HG02759 (cell line): Measurements from ENCODE around the gene FER1L5.

Experiments used
- ATAC-seq: cut with Tn5 transposase; IDR thresholded peaks from one replicate; pipeline ENCODE4 v1.9.1; 2021; ENCODE audit warnings: mild to moderate bottlenecking, moderate library complexity; ENCODE audit not compliant: unreplicated experiment

FER1L5 gene

DNA sequence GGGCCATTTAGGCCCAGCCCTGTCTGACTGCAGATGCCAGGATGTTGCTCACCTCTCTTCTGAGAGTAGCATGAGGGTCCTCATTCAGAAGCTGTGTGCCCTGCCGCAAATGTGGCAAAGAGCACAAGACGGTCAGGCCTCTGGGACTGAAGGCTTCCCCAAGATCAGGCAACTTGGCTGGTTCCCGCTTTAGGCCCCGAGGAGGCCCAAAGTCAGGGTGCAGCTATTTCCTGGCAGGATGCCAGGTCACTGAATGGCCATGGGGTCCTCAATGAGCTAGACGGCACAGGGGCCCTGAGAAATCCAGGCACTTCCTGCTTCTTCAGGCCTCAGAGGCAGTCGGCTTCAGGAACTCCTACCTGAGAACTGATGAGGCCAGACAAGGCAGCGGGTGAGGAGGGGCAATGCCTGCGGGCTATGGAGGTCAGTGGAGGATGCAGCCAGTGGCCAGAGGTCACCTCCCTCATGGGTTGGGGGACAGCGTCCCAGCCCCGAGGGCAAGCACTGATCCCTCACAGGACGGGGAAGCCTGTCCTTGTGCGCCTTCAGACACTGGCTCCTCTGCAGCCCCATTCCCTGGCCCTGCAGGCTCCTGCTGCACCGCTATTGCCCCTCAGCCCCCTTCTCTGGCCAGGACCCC, 52.4 kb downstream of the FER1L5 start:
- no peak for ATAC-seq

DNA sequence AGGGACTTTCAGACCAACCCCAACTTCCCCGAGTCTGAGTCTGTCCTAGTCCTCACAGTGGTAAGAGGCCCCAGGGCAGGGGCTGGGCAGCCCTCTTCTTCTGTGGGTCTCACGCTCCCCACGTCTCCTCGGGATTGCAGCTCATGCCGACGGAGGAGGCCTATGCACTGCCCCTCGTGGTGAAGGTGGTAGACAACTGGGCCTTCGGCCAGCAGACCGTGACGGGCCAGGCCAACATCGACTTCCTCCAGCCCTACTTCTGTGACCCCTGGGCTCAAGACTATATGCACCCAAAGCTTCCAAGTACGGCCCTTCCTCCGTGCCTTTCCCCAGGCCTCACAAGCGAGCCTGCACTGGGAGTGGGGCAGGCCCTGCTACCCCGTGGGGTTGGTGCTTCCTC, 53.0 kb downstream of the FER1L5 start:
- no peak for ATAC-seq

DNA sequence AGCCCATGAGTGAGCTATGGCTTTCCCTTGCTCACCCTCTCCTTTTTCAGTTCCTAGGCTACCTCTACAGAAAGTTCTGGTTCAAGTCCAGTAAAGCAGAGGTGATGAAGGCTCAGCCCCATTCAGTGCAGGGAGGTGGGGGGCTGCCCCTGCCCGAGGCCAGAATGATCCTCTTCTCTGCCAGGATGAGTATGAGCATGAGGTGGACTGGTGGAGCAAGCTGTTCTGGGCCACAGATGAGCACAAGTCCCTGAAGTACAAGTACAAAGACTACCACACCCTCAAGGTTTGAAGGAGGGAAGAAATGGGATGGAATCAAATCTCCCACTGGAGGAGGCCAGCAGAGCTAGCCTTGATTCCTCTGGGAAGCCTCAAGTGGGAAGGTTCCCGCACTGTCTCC, 54.9 kb downstream of the FER1L5 start:
- no peak for ATAC-seq

DNA sequence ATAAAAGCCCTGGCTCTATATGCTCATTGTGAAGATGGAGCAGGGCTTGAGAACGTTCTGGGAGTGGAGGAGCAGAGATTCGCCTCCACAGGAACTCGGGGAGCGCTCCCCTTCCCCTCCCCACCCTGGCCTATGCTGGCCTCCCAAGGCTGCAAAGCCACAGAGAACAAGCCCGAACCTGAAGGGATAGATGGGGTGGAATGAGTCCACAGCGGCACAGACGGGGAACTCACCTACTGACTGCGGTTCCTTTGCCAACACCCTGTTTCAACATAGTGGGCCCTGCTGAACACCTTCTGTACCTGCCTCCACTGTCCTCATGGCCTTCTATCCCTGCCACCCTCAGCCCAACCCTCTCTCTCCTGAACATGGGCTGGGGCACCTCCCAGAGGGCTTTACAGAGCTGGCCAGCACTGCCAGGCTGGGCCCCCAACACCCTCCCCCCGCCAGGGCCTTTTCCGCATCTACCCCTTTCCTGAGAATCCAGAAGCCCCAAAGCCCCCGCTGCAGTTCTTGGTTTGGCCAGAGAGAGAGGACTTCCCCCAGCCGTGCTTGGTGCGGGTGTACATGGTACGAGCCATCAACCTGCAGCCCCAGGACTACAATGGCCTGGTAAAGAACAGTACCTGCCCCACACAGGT, 55.8 kb downstream of the FER1L5 start:
- ATAC-seq: no peak

DNA sequence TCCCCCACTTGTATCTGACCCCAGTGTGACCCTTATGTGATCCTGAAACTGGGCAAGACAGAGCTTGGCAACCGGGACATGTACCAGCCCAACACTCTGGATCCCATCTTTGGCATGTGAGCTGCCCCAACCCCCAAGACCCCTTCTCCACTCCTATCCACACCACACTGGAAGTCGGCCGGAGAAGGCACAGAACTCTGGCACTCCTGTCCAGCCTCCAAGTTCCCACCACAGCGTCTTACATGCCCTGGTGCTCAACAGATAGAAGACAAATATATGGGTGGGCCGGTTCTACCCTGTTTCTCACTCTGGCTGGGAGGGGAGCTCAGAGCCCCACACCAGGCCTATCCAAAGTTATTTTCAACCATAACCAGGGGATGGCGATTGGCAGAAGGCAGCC, 56.5 kb downstream of the FER1L5 start:
- ATAC-seq: no peak

DNA sequence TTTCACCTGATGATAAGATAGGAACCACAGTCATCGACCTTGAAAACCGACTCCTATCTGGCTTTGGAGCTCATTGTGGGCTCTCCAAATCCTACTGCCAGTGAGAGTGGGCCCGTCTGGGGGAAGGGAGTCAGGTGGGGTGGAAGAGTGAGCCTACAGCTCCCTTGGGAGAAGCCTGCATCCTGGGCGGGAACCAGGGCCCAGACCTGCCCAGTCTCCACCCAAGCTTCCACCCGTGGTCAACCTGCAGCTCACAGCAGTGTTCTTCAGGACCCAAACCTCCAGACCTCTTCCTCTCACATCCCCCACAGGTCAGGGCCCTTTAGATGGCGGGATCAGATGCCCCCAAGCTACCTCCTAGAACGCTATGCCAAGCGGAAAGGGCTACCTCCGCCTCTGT, 57.1 kb downstream of the FER1L5 start:
- no peak for ATAC-seq

DNA sequence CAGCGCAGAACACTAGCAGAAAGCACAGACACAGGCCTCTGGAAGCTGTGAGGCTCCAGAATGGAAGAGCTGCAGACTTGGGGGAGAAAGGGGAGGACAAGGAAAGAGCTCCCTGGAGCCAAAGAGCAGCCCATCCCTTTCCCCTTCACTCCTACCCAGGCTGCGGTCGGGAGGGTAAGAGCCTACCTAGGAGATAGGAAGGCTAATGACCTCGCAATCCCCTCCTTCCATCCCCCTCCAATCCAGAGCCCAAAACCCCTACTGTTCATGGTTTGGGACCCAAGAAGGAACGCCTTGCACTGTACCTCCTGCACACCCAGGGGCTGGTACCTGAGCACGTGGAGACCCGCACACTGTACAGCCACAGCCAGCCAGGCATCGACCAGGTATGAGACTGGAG, 57.5 kb downstream of the FER1L5 start:
- ATAC-seq: no peak

DNA sequence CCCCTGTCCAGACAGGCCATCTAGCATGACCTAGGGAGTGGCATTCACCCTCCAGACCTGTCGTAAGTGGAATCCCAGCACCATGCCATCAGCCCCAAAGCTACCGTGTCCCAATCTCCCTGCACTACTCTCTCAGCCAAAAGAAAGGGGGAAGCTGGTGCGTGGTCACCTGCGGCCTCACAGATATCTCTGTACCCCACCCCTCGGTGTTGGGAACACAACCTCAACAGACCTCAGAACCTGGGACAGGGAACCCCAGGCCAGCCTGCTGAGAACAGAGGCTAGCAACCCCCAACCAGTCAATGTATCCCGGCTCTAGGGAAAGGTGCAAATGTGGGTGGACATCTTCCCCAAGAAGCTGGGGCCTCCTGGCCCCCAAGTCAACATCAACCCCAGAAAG, 59.1 kb downstream of the FER1L5 start:
- ATAC-seq: no peak

DNA sequence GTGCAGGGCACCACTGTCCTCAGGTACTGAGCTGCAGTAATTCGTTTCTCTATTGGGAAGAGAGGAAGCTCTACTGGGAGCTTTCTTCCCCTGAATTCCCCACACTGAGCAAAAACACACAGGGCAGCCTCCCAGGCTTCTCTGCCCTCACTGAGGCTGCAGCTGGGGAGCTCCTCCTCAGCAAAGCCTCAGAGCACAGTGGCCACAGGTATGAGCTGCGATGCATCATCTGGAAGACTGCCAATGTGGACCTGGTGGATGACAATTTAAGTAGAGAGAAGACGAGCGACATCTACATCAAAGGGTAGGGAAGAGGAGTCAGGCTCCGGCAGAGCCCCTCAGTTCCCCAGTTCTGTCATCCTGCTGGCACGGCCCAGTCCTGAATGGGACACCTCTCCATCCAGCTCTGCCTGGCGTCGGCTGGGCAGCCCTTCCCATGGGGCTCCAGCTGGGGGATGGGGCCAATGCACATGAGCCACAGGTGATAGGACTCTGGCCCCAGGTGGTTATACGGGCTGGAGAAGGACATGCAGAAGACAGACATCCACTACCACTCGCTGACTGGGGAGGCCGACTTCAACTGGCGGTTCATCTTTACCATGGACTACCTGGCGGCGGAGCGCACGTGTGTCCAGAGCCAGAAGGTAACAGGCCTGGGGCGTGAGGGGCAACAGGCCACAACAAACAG, 59.7 kb downstream of the FER1L5 start:
- no peak for ATAC-seq

DNA sequence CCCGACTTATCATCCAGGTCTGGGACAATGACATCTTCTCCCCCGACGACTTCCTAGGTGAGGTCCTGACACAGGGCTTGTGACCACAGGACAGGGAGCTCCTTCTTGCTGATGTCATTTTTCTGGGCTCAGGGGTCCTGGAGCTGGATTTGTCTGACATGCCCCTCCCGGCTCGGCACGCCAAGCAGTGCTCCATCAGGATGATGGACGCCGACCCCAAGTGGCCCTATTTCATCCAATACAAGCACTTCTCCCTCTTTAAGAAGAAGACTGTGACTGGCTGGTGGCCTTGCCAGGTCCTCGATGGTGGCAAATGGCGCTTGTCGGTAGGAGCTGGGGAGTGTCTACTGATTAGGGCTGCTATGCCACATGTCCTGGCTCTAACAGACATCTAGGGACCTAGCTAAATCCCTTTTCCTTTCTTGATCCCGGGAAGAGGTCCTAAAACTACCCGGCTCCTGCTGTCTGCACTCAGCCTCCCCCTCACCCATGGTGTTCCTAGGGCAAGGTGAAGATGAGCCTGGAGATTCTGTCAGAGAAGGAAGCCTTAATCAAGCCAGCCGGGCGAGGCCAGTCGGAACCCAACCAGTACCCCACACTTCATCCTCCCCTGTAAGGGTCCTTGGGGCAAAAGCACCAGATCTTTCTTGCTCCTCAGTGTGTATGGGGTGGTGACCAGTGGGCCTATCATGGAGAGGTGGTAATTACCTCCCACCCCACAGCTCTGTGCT, 60.6 kb downstream of the FER1L5 start:
- ATAC-seq: no peak

DNA sequence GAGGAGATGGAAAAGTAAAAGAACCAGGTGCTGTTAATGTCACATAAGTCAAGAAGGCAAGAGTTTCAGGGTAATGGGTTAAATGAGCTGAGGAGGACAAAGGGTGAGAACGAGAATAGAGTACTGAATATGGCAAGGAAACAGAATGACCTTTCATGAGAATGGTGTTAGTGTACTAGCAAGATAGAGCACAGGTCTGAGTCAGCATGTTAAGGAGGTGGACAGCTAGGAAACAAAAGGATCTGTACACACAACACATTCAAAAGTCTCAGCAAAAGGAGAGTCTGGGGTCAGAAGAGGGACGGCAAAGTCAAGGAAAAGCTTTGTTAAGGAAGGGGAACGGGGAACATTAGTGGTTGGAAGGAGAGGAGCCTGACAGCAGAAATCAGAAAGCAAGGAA, 68.4 kb downstream of the FER1L5 start:
- no peak for ATAC-seq

DNA sequence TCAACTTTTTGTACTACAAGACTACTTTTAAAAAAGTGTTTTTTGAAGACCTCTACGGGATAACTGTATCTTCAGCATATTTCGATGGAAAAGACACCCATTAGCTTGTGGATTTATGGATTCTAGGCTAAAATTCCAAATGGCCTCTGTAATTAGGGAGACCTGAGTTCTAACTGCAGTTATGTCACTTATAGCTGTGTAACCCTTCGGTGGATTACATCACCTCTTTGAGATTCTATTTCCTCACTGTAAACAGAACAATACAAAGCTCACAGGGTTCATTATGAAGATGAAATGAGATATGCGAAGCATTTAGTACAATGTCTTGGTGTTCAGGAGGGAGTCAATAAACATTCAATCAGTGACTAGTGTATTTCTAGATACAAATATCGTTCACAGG, 73.1 kb downstream of the FER1L5 start:
- ATAC-seq: no peak

DNA sequence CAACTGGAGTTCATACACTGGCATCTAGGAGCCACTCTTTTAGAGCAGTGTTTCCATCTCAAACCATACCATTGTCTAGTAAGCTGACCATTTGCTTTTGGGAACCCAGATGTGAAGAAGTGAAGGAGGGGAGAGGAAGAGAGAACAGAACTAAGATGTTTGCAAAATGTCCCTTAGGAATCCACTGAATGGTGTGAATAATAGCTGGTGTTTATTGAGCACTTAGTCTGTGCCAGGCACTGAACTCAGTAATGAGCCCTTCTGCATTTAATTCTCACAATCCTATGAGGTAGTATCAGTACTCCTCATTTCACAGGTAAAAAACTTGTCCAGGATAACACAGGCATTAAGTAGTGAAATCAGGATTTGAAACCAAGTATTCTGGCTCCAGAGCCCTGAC, 73.8 kb downstream of the FER1L5 start:
- no peak for ATAC-seq

DNA sequence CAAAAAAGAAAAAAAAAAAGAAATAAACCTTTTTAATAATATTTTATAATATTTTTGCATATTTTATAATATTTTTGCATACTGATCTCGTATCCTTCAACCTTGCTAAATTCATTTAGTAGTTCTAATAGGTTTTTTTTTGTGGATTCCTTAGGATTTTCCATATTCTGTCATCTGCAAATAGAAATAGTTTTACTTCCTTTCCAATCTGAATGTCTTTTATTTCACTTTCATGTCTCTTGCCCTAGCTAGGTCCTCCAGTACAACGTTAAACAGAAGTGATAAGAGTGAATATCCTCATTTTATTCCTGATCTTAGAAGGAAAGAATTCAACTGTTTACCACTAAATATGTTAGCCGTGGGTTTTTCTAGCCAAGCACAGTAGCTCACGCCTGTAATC, 83.6 kb downstream of the FER1L5 start:
- ATAC-seq: no peak

DNA sequence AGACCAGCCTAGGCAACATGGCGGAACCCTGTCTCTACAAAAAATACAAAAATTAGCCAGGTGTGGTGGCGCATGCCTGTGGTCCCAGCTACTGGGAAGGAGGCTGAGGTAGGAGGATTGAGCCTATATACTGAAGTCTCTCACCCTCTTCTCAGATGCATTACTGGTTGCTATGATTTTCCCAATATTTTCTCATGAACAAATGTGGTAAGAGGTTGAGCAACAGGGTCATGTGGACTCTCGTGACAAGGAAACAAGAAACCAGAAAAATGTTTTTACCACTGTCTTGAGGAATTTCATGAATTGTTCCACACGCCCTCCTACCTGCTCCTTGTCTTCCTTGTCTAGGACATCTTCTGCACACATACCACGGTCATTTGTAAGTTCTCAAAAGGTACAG, 84.9 kb downstream of the FER1L5 start:
- no peak for ATAC-seq

DNA sequence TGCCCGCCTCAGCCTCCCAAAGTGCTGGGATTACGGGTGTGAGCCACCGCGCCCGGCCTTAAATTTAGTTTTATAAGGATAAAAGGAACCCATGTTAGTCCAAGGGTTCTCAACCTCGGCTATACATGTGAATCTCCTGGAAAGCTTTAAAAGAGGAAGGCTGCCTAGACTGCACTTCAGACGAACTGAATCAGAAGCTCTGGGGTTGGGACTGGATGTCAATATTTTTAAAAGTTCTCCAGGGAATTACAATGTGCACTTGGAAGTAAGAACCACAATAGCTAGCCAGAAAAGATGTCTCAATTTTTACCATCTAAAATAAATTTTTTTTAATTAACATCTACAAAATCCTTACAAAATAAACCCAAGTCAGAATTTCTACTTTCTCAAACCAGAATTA, 87.2 kb downstream of the FER1L5 start:
- no peak for ATAC-seq

DNA sequence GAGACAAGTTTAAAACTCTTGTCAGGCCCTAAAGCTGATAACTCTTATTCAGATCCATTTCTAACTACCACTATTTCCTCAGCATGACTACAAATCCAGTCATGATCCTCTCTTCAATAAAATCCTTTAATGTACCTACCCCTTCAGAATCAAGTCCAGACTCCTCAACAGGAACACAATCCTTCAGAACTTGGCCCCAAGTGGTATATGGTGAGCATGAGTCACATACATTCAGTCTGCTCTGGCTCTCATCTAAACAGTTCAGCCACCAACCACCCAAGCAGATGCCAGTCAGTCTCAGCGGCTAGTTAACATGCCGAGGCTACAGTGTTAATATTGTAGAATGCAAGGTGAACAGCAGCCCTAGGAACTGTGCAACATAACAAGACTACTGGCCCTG, 87.6 kb downstream of the FER1L5 start:
- ATAC-seq: no peak

DNA sequence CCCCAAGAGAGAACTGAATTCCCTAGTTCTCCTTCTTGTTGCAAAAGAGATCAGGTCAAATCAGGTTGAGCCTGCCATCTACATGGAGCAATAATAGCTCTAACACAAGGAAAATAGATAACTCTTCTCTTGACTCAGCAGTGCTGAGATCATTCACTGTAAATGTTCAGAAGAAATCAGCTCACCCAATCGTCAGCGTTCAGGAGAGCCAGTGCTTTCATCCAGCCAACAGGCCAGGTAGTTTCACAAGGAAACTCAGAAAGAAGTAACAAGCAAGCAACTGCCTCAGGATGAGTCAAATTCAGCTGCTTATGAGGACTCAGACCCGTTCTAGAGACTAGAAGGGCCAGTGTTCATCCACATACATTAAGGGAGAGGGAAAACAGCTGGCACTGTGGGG, 91.4 kb downstream of the FER1L5 start:
- ATAC-seq: no peak

DNA sequence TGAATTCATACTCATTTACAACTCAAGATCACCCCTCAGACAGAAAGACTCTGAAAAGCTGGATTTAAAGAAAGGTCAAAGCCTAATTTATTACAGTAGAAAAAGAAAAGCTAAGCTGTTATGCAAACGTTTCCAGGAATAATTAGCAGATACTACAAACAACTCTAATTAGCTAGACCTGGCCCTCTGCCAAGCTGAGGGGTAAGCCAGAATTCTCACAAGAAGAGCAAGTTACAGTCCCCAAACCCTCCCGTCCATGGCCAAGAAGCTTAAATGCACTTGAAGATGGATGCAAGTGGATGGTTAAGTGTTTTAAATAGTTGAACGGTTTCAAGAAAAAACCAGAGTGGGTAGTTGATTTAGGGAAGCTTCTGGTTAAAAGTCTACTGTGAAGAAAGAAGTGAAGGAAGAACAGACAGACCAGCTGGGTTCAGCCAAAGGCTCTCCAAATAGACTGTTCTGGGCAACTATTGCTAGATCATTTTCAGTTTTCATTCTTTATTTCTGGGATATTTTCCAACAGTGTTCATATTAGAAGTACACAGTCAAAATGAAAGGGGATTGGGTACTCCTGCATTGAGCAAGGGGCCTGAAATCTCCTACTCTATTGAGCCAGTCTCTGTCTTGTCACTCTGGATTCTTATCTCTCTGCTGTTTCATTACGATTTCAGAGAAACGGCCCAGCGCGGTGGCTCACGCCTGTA, 92.5 kb downstream of the FER1L5 start:
- ATAC-seq: no peak

DNA sequence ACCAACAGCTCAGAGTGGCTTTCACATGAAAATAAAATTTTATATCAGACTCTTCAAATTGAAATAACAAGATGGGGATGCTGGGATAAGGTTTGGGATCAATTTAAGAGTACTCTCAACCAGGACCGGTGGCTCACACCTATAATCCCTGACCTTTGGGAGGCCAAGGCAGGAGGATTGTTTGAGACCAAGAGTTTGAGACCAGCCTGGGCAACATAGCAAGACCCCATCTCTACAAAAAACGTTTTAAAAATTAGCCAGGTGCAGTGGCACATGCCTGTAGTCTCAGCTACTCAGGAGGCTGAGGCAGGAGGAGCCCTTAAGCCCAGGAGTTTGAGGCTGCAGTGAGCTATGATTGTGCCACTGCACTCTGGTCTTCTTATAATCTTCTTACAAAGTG, 94.7 kb downstream of the FER1L5 start:
- ATAC-seq: no peak

DNA sequence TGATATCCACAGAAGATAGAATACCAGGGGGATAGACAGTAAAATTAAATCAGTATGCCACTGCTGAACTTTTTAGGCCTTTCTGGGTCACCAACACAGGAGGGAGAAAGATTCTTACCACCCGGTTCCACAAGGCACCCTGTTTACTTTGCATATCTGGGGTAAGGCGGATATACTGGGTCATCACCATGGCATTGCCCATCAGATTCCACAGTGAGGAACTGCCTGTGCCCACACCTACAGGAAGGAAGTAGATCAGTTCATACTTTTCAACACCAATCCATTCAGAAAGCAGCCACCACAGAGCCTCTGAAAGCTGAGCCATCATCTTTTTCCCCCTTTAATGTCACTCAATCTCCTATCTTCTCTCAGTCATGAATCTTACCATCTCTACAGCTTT, 95.3 kb downstream of the FER1L5 start:
- no peak for ATAC-seq
